GM12878 (cell line): ENCODE measurements around the gene SPAG6. TPM values are rescaled to one million over a fixed set of nuclear protein-coding genes. Genes with fewer than 3 reads are reported as not detected.

Experiments used
- ATF2 ChIP-seq: IDR thresholded peaks from 2 replicates; pipeline ENCODE4 v1.6.1; 2012; ENCODE audit warnings: low read length, inconsistent platforms
- ATF7 ChIP-seq: fragments of 450-650 bp; IDR thresholded peaks from 2 replicates; pipeline ENCODE4 v1.6.1; 2016; ENCODE audit warnings: low read depth, mild to moderate bottlenecking
- BCL11A ChIP-seq: IDR thresholded peaks from 2 replicates; pipeline ENCODE4 v1.6.1; 2011; ENCODE audit warnings: low read depth, low read length
- BMI1 ChIP-seq: fragments of 450-650 bp; IDR thresholded peaks from 2 replicates; pipeline ENCODE4 v1.6.1; 2016; ENCODE audit warnings: mild to moderate bottlenecking, moderate library complexity, borderline replicate concordance
- CEBPB ChIP-seq, 2 experiments: fragments of 150-350 bp in 1 of 2; IDR thresholded peaks; 2 replicates each; pipeline ENCODE4 v1.6.1; 2012 to 2014; ENCODE audit warnings: low read depth in 2 of 2, low read length in 2 of 2, borderline replicate concordance in 1 of 2, inconsistent platforms in 1 of 2
- CREM ChIP-seq: IDR thresholded peaks from 2 replicates; pipeline ENCODE4 v1.6.1; 2014; ENCODE audit warnings: antibody characterized with exemption, low read depth
- E4F1 ChIP-seq: fragments of 450-650 bp; IDR thresholded peaks from 2 replicates; pipeline ENCODE4 v1.6.1; 2018; ENCODE audit warnings: borderline replicate concordance, mild to moderate bottlenecking; ENCODE audit not compliant: partially characterized antibody
- EED ChIP-seq: sonication (generic); IDR thresholded peaks from 2 replicates; pipeline ENCODE4 v1.6.1; 2016; ENCODE audit warnings: antibody characterized with exemption, low read depth
- EP300 ChIP-seq, 2 experiments: fragments of 150-350 bp in 1 of 2; IDR thresholded peaks; 2 replicates each; pipeline ENCODE4 v1.6.1; 2011 to 2012; ENCODE audit warnings: low read depth in 2 of 2, low read length in 2 of 2, borderline replicate concordance in 1 of 2, improper control_type of control experiment in 1 of 2, inconsistent platforms in 1 of 2; ENCODE audit not compliant: control insufficient read depth in 1 of 2
- MTA2 ChIP-seq: fragments of 450-650 bp; IDR thresholded peaks from 2 replicates; pipeline ENCODE4 v1.6.1; 2016; ENCODE audit warnings: low read depth, mild to moderate bottlenecking, moderate library complexity
- NFYB ChIP-seq: IDR thresholded peaks from 2 replicates; pipeline ENCODE4 v1.6.1; 2011; ENCODE audit warnings: low read depth, mild to moderate bottlenecking, low read length, improper control_type of control experiment, moderate library complexity; ENCODE audit not compliant: insufficient read depth
- POLR2AphosphoS5 ChIP-seq: IDR thresholded peaks from 2 replicates; pipeline ENCODE4 v1.6.1; 2011; ENCODE audit warnings: mild to moderate bottlenecking, low read length, inconsistent platforms
- RCOR1 ChIP-seq: conservative IDR thresholded peaks from 2 replicates; pipeline ENCODE4 v1.6.1; 2012; ENCODE audit warnings: low read depth, low read length, improper control_type of control experiment
- RUNX3 ChIP-seq: IDR thresholded peaks from 2 replicates; pipeline ENCODE4 v1.6.1; 2012; ENCODE audit warnings: low read length, inconsistent platforms
- SIX5 ChIP-seq: IDR thresholded peaks from 2 replicates; pipeline ENCODE4 v1.6.1; 2011; ENCODE audit warnings: mild to moderate bottlenecking, low read depth, low read length, moderate library complexity; ENCODE audit not compliant: severe bottlenecking
- STAT1 ChIP-seq: fragments of 450-650 bp; conservative IDR thresholded peaks from 2 replicates; pipeline ENCODE4 v1.6.1; 2014; ENCODE audit warnings: antibody characterized with exemption, mild to moderate bottlenecking
- WRNIP1 ChIP-seq: IDR thresholded peaks from 2 replicates; pipeline ENCODE4 v1.6.1; 2011; ENCODE audit warnings: low read depth, low read length, improper control_type of control experiment, borderline replicate concordance
- ZBTB11 ChIP-seq: fragments of 450-650 bp; formaldehyde crosslinking; IDR thresholded peaks from 2 replicates; pipeline ENCODE4 v1.5.0; 2022; ENCODE audit warnings: mild to moderate bottlenecking, missing genetic modification characterization
- ZNF384 ChIP-seq: IDR thresholded peaks from 2 replicates; pipeline ENCODE4 v1.6.1; 2012; ENCODE audit warnings: low read depth, mild to moderate bottlenecking, low read length, improper control_type of control experiment, borderline replicate concordance
- polyA plus RNA-seq, 11 experiments: library from polyadenylated mRNA; depleted of rRNA in 4 of 11; unstranded in 6 of 11; stranded (reverse) in 5 of 11; fragments of >200 nt; fragmentation: Nextera tagmentation in 4 of 11; fragmentation: Illumina TruSeq in 1 of 11; extraction: Ambion mirVana in 4 of 11; extraction: Trizol in 1 of 11; gene quantifications; 1 replicate in 1 of 11; 2 replicates in 10 of 11; pipeline versions ENCODE4 v1.2.1 to v1.2.3, GENCODE V29; 2011 to 2016; ENCODE audit warnings: inconsistent platforms in 2 of 11, missing spikeins in 2 of 11, low read depth in 1 of 11
- total RNA-seq, 4 experiments: library from RNA; depleted of rRNA in 3 of 4; stranded (reverse); fragments of >200 nt in 3 of 4; fragmentation: Illumina TruSeq in 1 of 4; extraction: Trizol in 1 of 4; gene quantifications; 2 replicates each; pipeline versions ENCODE4 v1.2.1 to v1.2.3, GENCODE V29; 2013 to 2021

The SPAG6 gene
- total and polyA plus RNA-seq, 10 of the 15 experiments (the other 5 are each of a cell fraction or from before 2014, with no cell fraction given): 0.13 to 0.99 (median 0.40) TPM; not detected in 1

- TF ChIP-seq EP300 (IDR thresholded peaks at IDR 0.05; ENCODE audit: borderline replicate concordance in 1 of 2, control insufficient read depth in 1 of 2, low read depth in 2 of 2, low read length in 2 of 2) (no peak), ZBTB11 (no peak), EED (peak; percentile 86), ATF2 (no peak), CREM (peak; percentile 84), E4F1 (no peak), NFYB (no peak), WRNIP1 (no peak), RUNX3 (peak; percentile 87), BMI1 (no peak), POLR2AphosphoS5 (peak; percentile 94), CEBPB (IDR thresholded peaks at IDR 0.05; ENCODE audit: borderline replicate concordance in 1 of 2, low read depth in 2 of 2, low read length in 2 of 2) (no peak), MTA2 (no peak), ATF7 (no peak), STAT1 (no peak), RCOR1 (0 out of 2 replicates have a peak, but pooled peaks have one; percentile 38), SIX5 (no peak), ZNF384 (no peak), BCL11A (no peak)
These were observed 91.8 kb downstream of the SPAG6 start (continued) for GRCh38 chr10:22436893-22437619.
